ENCODE results near the gene RSPO4. TPM values are rescaled to one million over a fixed set of nuclear protein-coding genes. Genes with fewer than 3 reads are reported as not detected.

The RSPO4 gene
- total and polyA plus RNA-seq, 8 donors: 0.25 TPM; not detected in 7

GRCh38 chr20:916825-917224 lies 85.3 kb downstream of the RSPO4 start:
- TF ChIP-seq POLR2AphosphoS5 (IDR thresholded peaks at IDR 0.05): no peak
- no peak for TF ChIP-seq POLR2A (IDR thresholded peaks at IDR 0.05)
- TF ChIP-seq EP300 (IDR thresholded peaks at IDR 0.05): no peak
- TF ChIP-seq CTCF (IDR thresholded peaks at IDR 0.05): no peak
- H3K27ac ChIP-seq: no peak overlapping the region
- H3K36me3 ChIP-seq: no peaks in the 10 kb centered on the region
- DNase-seq: no peak
- H3K4me1 ChIP-seq: no peaks in the 10 kb centered on the region
- H3K4me3 ChIP-seq: no peak overlapping the region
- WGBS, 5 donors: 43 to 60% (median 51%) methylated on average over 5 of the region's 5 CpGs
- H3K9me3 ChIP-seq: no peaks in the 10 kb centered on the region
- peaks cover 0 to 47% (median 6%) of the 10 kb centered on the region in 3 donors for H3K27me3 ChIP-seq
- intact Hi-C loops (cut with DNase I; ENCODE audit: low total_unique reads): no loop called here

GRCh38 chr20:916125-916799 lies 85.8 kb downstream of the RSPO4 start, which contains the start of gene ANGPT4:
ANGPT4 (minus strand) TSS chr20:916334; CDS start chr20:916214, 120 bp downstream.
- intact Hi-C loops (cut with DNase I; ENCODE audit: low total_unique reads): no loop called here
- Histone ChIP-seq H3K27ac (no peak within 1 kb of the TSS), H3K4me3 (no peak within 1 kb of the TSS), H3K36me3 (no peaks in the 10 kb centered on the region), H3K9me3 (no peaks in the 10 kb centered on the region), H3K27me3 (peaks cover 0 to 53% (median 6%) of the 10 kb centered on the region in 3 donors), H3K4me1 (no peaks in the 10 kb centered on the region)
- no peak for TF ChIP-seq CTCF (IDR thresholded peaks at IDR 0.05)
- TF ChIP-seq EP300 (IDR thresholded peaks at IDR 0.05): no peak
- no peak for TF ChIP-seq POLR2A (IDR thresholded peaks at IDR 0.05)
- no peak for TF ChIP-seq POLR2AphosphoS5 (IDR thresholded peaks at IDR 0.05)
- WGBS, 5 donors: 25 to 40% (median 33%) methylated on average over 17 to 18 of the region's 18 CpGs
- peak in 1 of 2 donors; percentile 31 for DNase-seq

GRCh38 chr20:914727-915498 lies 87.2 kb downstream of the RSPO4 start:
- Histone ChIP-seq H3K4me3 (no peak overlapping the region), H3K4me1 (no peaks in the 10 kb centered on the region), H3K9me3 (no peaks in the 10 kb centered on the region), H3K27ac (no peak overlapping the region), H3K36me3 (no peaks in the 10 kb centered on the region), H3K27me3 (peaks cover 0 to 55% (median 6%) of the 10 kb centered on the region in 3 donors)
- intact Hi-C loops (cut with DNase I; ENCODE audit: low total_unique reads): no loop called here
- no peak for DNase-seq
- TF ChIP-seq POLR2AphosphoS5 (IDR thresholded peaks at IDR 0.05): no peak
- no peak for TF ChIP-seq POLR2A (IDR thresholded peaks at IDR 0.05)
- no peak for TF ChIP-seq CTCF (IDR thresholded peaks at IDR 0.05)
- TF ChIP-seq EP300 (IDR thresholded peaks at IDR 0.05): no peak
- 62 to 72% (median 68%) methylated on average over 15 of the region's 15 CpGs for WGBS, 5 donors

GRCh38 chr20:913306-913849 lies 88.7 kb downstream of the RSPO4 start:
- TF ChIP-seq POLR2AphosphoS5 (IDR thresholded peaks at IDR 0.05): no peak
- TF ChIP-seq POLR2A (IDR thresholded peaks at IDR 0.05): no peak
- no peak for TF ChIP-seq CTCF (IDR thresholded peaks at IDR 0.05)
- no peak for TF ChIP-seq EP300 (IDR thresholded peaks at IDR 0.05)
- H3K4me3 ChIP-seq: no peak overlapping the region
- no peak for DNase-seq
- no peaks in the 10 kb centered on the region for H3K36me3 ChIP-seq
- no peaks in the 10 kb centered on the region for H3K4me1 ChIP-seq
- WGBS, 5 donors: 63 to 82% (median 79%) methylated on average over 3 to 5 of the region's 5 CpGs
- intact Hi-C loops (cut with DNase I; ENCODE audit: low total_unique reads): no loop called here
- peaks cover 0 to 55% (median 6%) of the 10 kb centered on the region in 3 donors for H3K27me3 ChIP-seq
- H3K9me3 ChIP-seq: no peaks in the 10 kb centered on the region
- H3K27ac ChIP-seq: no peak overlapping the region

Data from stomach (tissue), 9 donors.